Measurements from ENCODE around the gene SLC37A1.

The SLC37A1 gene

GRCh38 chr21:42479582-42479981 is 34.1 kb upstream of the SLC37A1 start:
- DNase-seq = no peak
- no peak overlapping the region for H3K4me3 ChIP-seq (ENCODE audit: insufficient read depth, low read depth, low read length, poor library complexity, severe bottlenecking)
- no peaks in the 10 kb centered on the region for H3K4me1 ChIP-seq (ENCODE audit: control insufficient read depth, insufficient read depth, low read length, poor library complexity, severe bottlenecking)
- H3K27me3 ChIP-seq (replicated peaks; ENCODE audit: control insufficient read depth, insufficient read depth, low read length, poor library complexity, severe bottlenecking) = no peaks in the 10 kb centered on the region
- no peaks in the 10 kb centered on the region for H3K9me3 ChIP-seq (ENCODE audit: control insufficient read depth, low read length)
- no peak overlapping the region for H3K27ac ChIP-seq (ENCODE audit: insufficient read depth, low read length, poor library complexity, severe bottlenecking)
- H3K36me3 ChIP-seq (ENCODE audit: control insufficient read depth, insufficient read depth, low read length) = no peaks in the 10 kb centered on the region

- no peaks in the 10 kb centered on the region for H3K27me3 ChIP-seq (replicated peaks; ENCODE audit: control insufficient read depth, insufficient read depth, low read length, poor library complexity, severe bottlenecking)
- H3K27ac ChIP-seq (ENCODE audit: insufficient read depth, low read length, poor library complexity, severe bottlenecking) = no peak overlapping the region
- no peaks in the 10 kb centered on the region for H3K4me1 ChIP-seq (ENCODE audit: control insufficient read depth, insufficient read depth, low read length, poor library complexity, severe bottlenecking)
- H3K36me3 ChIP-seq (ENCODE audit: control insufficient read depth, insufficient read depth, low read length) = no peaks in the 10 kb centered on the region
- no peak overlapping the region for H3K4me3 ChIP-seq (ENCODE audit: insufficient read depth, low read depth, low read length, poor library complexity, severe bottlenecking)
- DNase-seq = no peak
- no peaks in the 10 kb centered on the region for H3K9me3 ChIP-seq (ENCODE audit: control insufficient read depth, low read length)
Observed at GRCh38 chr21:42480736-42481135, 32.9 kb upstream of the SLC37A1 start.

- no peaks in the 10 kb centered on the region for H3K9me3 ChIP-seq (ENCODE audit: control insufficient read depth, low read length)
- no peaks in the 10 kb centered on the region for H3K36me3 ChIP-seq (ENCODE audit: control insufficient read depth, insufficient read depth, low read length)
- no peak overlapping the region for H3K4me3 ChIP-seq (ENCODE audit: insufficient read depth, low read depth, low read length, poor library complexity, severe bottlenecking)
- H3K27me3 ChIP-seq (replicated peaks; ENCODE audit: control insufficient read depth, insufficient read depth, low read length, poor library complexity, severe bottlenecking) = no peaks in the 10 kb centered on the region
- H3K4me1 ChIP-seq (ENCODE audit: control insufficient read depth, insufficient read depth, low read length, poor library complexity, severe bottlenecking) = no peaks in the 10 kb centered on the region
- DNase-seq = no peak
- no peak overlapping the region for H3K27ac ChIP-seq (ENCODE audit: insufficient read depth, low read length, poor library complexity, severe bottlenecking)
Observed at GRCh38 chr21:42481169-42481568, 32.5 kb upstream of the SLC37A1 start.

- no peaks in the 10 kb centered on the region for H3K27me3 ChIP-seq (replicated peaks; ENCODE audit: control insufficient read depth, insufficient read depth, low read length, poor library complexity, severe bottlenecking)
- H3K9me3 ChIP-seq (ENCODE audit: control insufficient read depth, low read length) = no peaks in the 10 kb centered on the region
- H3K4me3 ChIP-seq (ENCODE audit: insufficient read depth, low read depth, low read length, poor library complexity, severe bottlenecking) = no peak overlapping the region
- no peak overlapping the region for H3K27ac ChIP-seq (ENCODE audit: insufficient read depth, low read length, poor library complexity, severe bottlenecking)
- DNase-seq = no peak
- no peaks in the 10 kb centered on the region for H3K4me1 ChIP-seq (ENCODE audit: control insufficient read depth, insufficient read depth, low read length, poor library complexity, severe bottlenecking)
- H3K36me3 ChIP-seq (ENCODE audit: control insufficient read depth, insufficient read depth, low read length) = no peaks in the 10 kb centered on the region
Observed at GRCh38 chr21:42484966-42485365, 28.7 kb upstream of the SLC37A1 start.

GRCh38 chr21:42486072-42486471 is 27.6 kb upstream of the SLC37A1 start:
- no peak overlapping the region for H3K27ac ChIP-seq (ENCODE audit: insufficient read depth, low read length, poor library complexity, severe bottlenecking)
- no peaks in the 10 kb centered on the region for H3K27me3 ChIP-seq (replicated peaks; ENCODE audit: control insufficient read depth, insufficient read depth, low read length, poor library complexity, severe bottlenecking)
- H3K4me3 ChIP-seq (ENCODE audit: insufficient read depth, low read depth, low read length, poor library complexity, severe bottlenecking) = no peak overlapping the region
- no peaks in the 10 kb centered on the region for H3K9me3 ChIP-seq (ENCODE audit: control insufficient read depth, low read length)
- H3K36me3 ChIP-seq (ENCODE audit: control insufficient read depth, insufficient read depth, low read length) = no peaks in the 10 kb centered on the region
- DNase-seq = no peak
- no peaks in the 10 kb centered on the region for H3K4me1 ChIP-seq (ENCODE audit: control insufficient read depth, insufficient read depth, low read length, poor library complexity, severe bottlenecking)

GRCh38 chr21:42486531-42486930 is 27.1 kb upstream of the SLC37A1 start:
- H3K4me1 ChIP-seq (ENCODE audit: control insufficient read depth, insufficient read depth, low read length, poor library complexity, severe bottlenecking) = no peaks in the 10 kb centered on the region
- no peak for DNase-seq
- H3K36me3 ChIP-seq (ENCODE audit: control insufficient read depth, insufficient read depth, low read length) = no peaks in the 10 kb centered on the region
- H3K4me3 ChIP-seq (ENCODE audit: insufficient read depth, low read depth, low read length, poor library complexity, severe bottlenecking) = no peak overlapping the region
- no peaks in the 10 kb centered on the region for H3K9me3 ChIP-seq (ENCODE audit: control insufficient read depth, low read length)
- H3K27me3 ChIP-seq (replicated peaks; ENCODE audit: control insufficient read depth, insufficient read depth, low read length, poor library complexity, severe bottlenecking) = no peaks in the 10 kb centered on the region
- H3K27ac ChIP-seq (ENCODE audit: insufficient read depth, low read length, poor library complexity, severe bottlenecking) = no peak overlapping the region

GRCh38 chr21:42489006-42489563 is 24.6 kb upstream of the SLC37A1 start:
- no peak for DNase-seq
- Histone ChIP-seq H3K9me3 (ENCODE audit: control insufficient read depth, low read length) (no peaks in the 10 kb centered on the region), H3K4me1 (ENCODE audit: control insufficient read depth, insufficient read depth, low read length, poor library complexity, severe bottlenecking) (no peaks in the 10 kb centered on the region), H3K27ac (ENCODE audit: insufficient read depth, low read length, poor library complexity, severe bottlenecking) (no peak overlapping the region), H3K36me3 (ENCODE audit: control insufficient read depth, insufficient read depth, low read length) (no peaks in the 10 kb centered on the region), H3K4me3 (ENCODE audit: insufficient read depth, low read depth, low read length, poor library complexity, severe bottlenecking) (no peak overlapping the region), H3K27me3 (replicated peaks; ENCODE audit: control insufficient read depth, insufficient read depth, low read length, poor library complexity, severe bottlenecking) (no peaks in the 10 kb centered on the region)

- no peak for DNase-seq
- Histone ChIP-seq H3K27me3 (replicated peaks; ENCODE audit: control insufficient read depth, insufficient read depth, low read length, poor library complexity, severe bottlenecking) (no peaks in the 10 kb centered on the region), H3K4me3 (ENCODE audit: insufficient read depth, low read depth, low read length, poor library complexity, severe bottlenecking) (no peak overlapping the region), H3K4me1 (ENCODE audit: control insufficient read depth, insufficient read depth, low read length, poor library complexity, severe bottlenecking) (no peaks in the 10 kb centered on the region), H3K27ac (ENCODE audit: insufficient read depth, low read length, poor library complexity, severe bottlenecking) (no peak overlapping the region), H3K36me3 (ENCODE audit: control insufficient read depth, insufficient read depth, low read length) (no peaks in the 10 kb centered on the region), H3K9me3 (ENCODE audit: control insufficient read depth, low read length) (no peaks in the 10 kb centered on the region)
Observed at GRCh38 chr21:42489991-42490390, 23.7 kb upstream of the SLC37A1 start.

GRCh38 chr21:42490720-42491119 is 22.9 kb upstream of the SLC37A1 start:
- Histone ChIP-seq H3K4me1 (ENCODE audit: control insufficient read depth, insufficient read depth, low read length, poor library complexity, severe bottlenecking) (peaks cover 1% of the 10 kb centered on the region), H3K27me3 (replicated peaks; ENCODE audit: control insufficient read depth, insufficient read depth, low read length, poor library complexity, severe bottlenecking) (no peaks in the 10 kb centered on the region), H3K36me3 (ENCODE audit: control insufficient read depth, insufficient read depth, low read length) (no peaks in the 10 kb centered on the region), H3K27ac (ENCODE audit: insufficient read depth, low read length, poor library complexity, severe bottlenecking) (no peak overlapping the region), H3K9me3 (ENCODE audit: control insufficient read depth, low read length) (no peaks in the 10 kb centered on the region), H3K4me3 (ENCODE audit: insufficient read depth, low read depth, low read length, poor library complexity, severe bottlenecking) (no peak overlapping the region)
- DNase-seq = no peak

- no peak overlapping the region for H3K27ac ChIP-seq (ENCODE audit: insufficient read depth, low read length, poor library complexity, severe bottlenecking)
- DNase-seq = no peak
- H3K4me3 ChIP-seq (ENCODE audit: insufficient read depth, low read depth, low read length, poor library complexity, severe bottlenecking) = no peak overlapping the region
- peaks cover 4% of the 10 kb centered on the region for H3K4me1 ChIP-seq (ENCODE audit: control insufficient read depth, insufficient read depth, low read length, poor library complexity, severe bottlenecking)
- no peaks in the 10 kb centered on the region for H3K9me3 ChIP-seq (ENCODE audit: control insufficient read depth, low read length)
- H3K27me3 ChIP-seq (replicated peaks; ENCODE audit: control insufficient read depth, insufficient read depth, low read length, poor library complexity, severe bottlenecking) = no peaks in the 10 kb centered on the region
- H3K36me3 ChIP-seq (ENCODE audit: control insufficient read depth, insufficient read depth, low read length) = no peaks in the 10 kb centered on the region
Observed at GRCh38 chr21:42491328-42491727, 22.3 kb upstream of the SLC37A1 start.
